Fibroblast of skin of right quadriceps (primary cell): ENCODE results near the gene RASSF1.
"Not testable (repeated sequence)": the region's sequence is repeated elsewhere in the genome, so short reads cannot be mapped to it uniquely, and the experiment has no call there.

Experiments used
- DNase-seq: peaks from one replicate; pipeline ENCODE4 v3.0.0-alpha.2; 2013

RASSF1 gene

GRCh38 chr3:50298836-50299637 is 41.6 kb downstream of the RASSF1 start, which contains the start of the genes HYAL3 and NAA80:
Gene HYAL3 (minus strand): TSS chr3:50299405. CDS start chr3:50295602, 3,803 bp downstream.
Gene NAA80 (minus strand): TSS chr3:50299405. CDS start chr3:50297463, 1,942 bp downstream.
- peak; percentile 99 for DNase-seq

- DNase-seq = no peak
Observed at GRCh38 chr3:50297896-50298725, 42.5 kb downstream of the RASSF1 start.

- no peak for DNase-seq
Observed at GRCh38 chr3:50297384-50297775, 43.3 kb downstream of the RASSF1 start.

- no peak for DNase-seq
Observed at GRCh38 chr3:50296721-50297383, 43.8 kb downstream of the RASSF1 start.

GRCh38 chr3:50295553-50296431 is 44.8 kb downstream of the RASSF1 start:
- DNase-seq = no peak

- DNase-seq = no peak
Observed at GRCh38 chr3:50294492-50295403, 45.9 kb downstream of the RASSF1 start.

- DNase-seq = no peak
Observed at GRCh38 chr3:50294089-50294488, 46.5 kb downstream of the RASSF1 start.

- no peak for DNase-seq
Observed at GRCh38 chr3:50293079-50293801, 47.4 kb downstream of the RASSF1 start.

- peak; percentile 96 for DNase-seq
Observed at GRCh38 chr3:50292159-50293078, 48.2 kb downstream of the RASSF1 start, which contains the start of gene IFRD2. Gene IFRD2 (minus strand): TSS chr3:50292429. CDS start chr3:50292274, 155 bp downstream.

- DNase-seq = no peak
Observed at GRCh38 chr3:50290161-50290641, 50.4 kb downstream of the RASSF1 start.

- DNase-seq = no peak
Observed at GRCh38 chr3:50289130-50289529, 51.5 kb downstream of the RASSF1 start.

GRCh38 chr3:50288387-50289007 is 52.1 kb downstream of the RASSF1 start:
- DNase-seq = no peak

GRCh38 chr3:50287262-50287661 is 53.4 kb downstream of the RASSF1 start:
- no peak for DNase-seq

GRCh38 chr3:50286322-50287227 is 54.1 kb downstream of the RASSF1 start:
- no peak for DNase-seq

GRCh38 chr3:50284121-50284520 is 56.5 kb downstream of the RASSF1 start:
- not testable (repeated sequence) for DNase-seq
